ENCODE results near the gene TRPC4AP. TPM values are rescaled to one million over a fixed set of nuclear protein-coding genes. Genes with fewer than 3 reads are reported as not detected.

Gene TRPC4AP
- total RNA-seq, 2 experiments from 2014 or later, result 31.9 to 38.8 TPM

DNA sequence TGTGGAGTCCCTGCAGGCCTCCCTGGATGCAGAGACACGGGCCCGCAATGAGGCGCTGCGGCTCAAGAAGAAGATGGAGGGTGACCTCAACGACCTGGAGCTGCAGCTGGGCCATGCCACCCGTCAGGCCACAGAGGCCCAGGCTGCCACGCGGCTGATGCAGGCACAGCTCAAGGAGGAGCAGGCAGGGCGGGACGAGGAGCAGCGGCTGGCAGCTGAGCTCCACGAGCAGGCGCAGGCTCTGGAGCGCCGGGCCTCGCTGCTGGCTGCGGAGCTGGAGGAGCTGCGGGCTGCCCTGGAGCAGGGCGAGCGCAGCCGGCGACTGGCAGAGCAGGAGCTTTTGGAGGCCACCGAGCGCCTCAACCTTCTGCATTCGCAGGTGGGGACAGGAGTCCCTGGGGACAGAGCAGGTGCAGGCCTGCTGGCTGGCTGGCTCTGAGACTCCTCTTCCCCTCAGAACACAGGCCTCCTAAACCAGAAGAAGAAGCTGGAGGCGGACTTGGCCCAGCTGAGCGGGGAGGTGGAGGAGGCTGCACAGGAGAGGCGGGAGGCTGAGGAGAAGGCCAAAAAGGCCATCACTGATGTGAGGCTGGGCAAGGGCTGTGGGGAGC, 92.2 kb downstream of the TRPC4AP start:
- Histone ChIP-seq H3K4me1 (ENCODE audit: insufficient read depth, low read length, poor library complexity, severe bottlenecking) (peaks cover 13% of the 10 kb centered on the region), H4K20me1 (ENCODE audit: insufficient read depth, low read length) (no peaks in the 10 kb centered on the region), H3K9me3 (ENCODE audit: low read length) (no peaks in the 10 kb centered on the region), H3K9me2 (ENCODE audit: insufficient read depth, low read length) (no peaks in the 10 kb centered on the region), H3K4me3 (ENCODE audit: low read depth, low read length, poor library complexity, severe bottlenecking) (no peak overlapping the region), H3K27ac (ENCODE audit: low read depth, low read length, poor library complexity, severe bottlenecking) (no peak overlapping the region), H3K79me2 (ENCODE audit: insufficient read depth, low read depth, low read length) (no peaks in the 10 kb centered on the region), H3K4me2 (ENCODE audit: low read length) (no peak overlapping the region), H3K36me3 (ENCODE audit: insufficient read depth, low read length) (peaks cover 44% of the 10 kb centered on the region), H2AFZ (ENCODE audit: low read length) (no peak overlapping the region)
- no TSS peak for BruUV-seq (replicated peaks)
- intact Hi-C loops (cut with micrococcal nuclease; ENCODE audit: unreplicated experiment), result no loop called here
- POLR2A ChIA-PET, result no interaction called here
- TF ChIP-seq EZH2phosphoT487 (IDR thresholded peaks at IDR 0.05; ENCODE audit: borderline replicate concordance, low read depth, low read length) (no peak), CTCF (conservative IDR thresholded peaks at IDR 0.05; ENCODE audit: low read length) (no peak)
- CTCF ChIA-PET (ENCODE audit: unreplicated experiment), result no interaction called here
- DNase-seq (ENCODE audit: low spot score), result peak; percentile 82

GRCh38 chr20:34999782-35000181, 92.8 kb downstream of the TRPC4AP start:
- Histone ChIP-seq H4K20me1 (ENCODE audit: insufficient read depth, low read length) (no peaks in the 10 kb centered on the region), H3K79me2 (ENCODE audit: insufficient read depth, low read depth, low read length) (no peaks in the 10 kb centered on the region), H3K9me3 (ENCODE audit: low read length) (no peaks in the 10 kb centered on the region), H3K9me2 (ENCODE audit: insufficient read depth, low read length) (no peaks in the 10 kb centered on the region), H3K4me1 (ENCODE audit: insufficient read depth, low read length, poor library complexity, severe bottlenecking) (peaks cover 13% of the 10 kb centered on the region), H3K4me2 (ENCODE audit: low read length) (no peak overlapping the region), H3K36me3 (ENCODE audit: insufficient read depth, low read length) (peaks cover 38% of the 10 kb centered on the region), H2AFZ (ENCODE audit: low read length) (no peak overlapping the region), H3K27ac (ENCODE audit: low read depth, low read length, poor library complexity, severe bottlenecking) (no peak overlapping the region), H3K4me3 (ENCODE audit: low read depth, low read length, poor library complexity, severe bottlenecking) (no peak overlapping the region)
- TF ChIP-seq CTCF (conservative IDR thresholded peaks at IDR 0.05; ENCODE audit: low read length), result no peak
- TF ChIP-seq EZH2phosphoT487 (IDR thresholded peaks at IDR 0.05; ENCODE audit: borderline replicate concordance, low read depth, low read length), result no peak
- ChIA-PET CTCF (ENCODE audit: unreplicated experiment) (no interaction called here), POLR2A (no interaction called here)
- intact Hi-C loops (cut with micrococcal nuclease; ENCODE audit: unreplicated experiment), result no loop called here
- BruUV-seq (replicated peaks), result no TSS peak
- DNase-seq (ENCODE audit: low spot score), result no peak

- BruUV-seq (replicated peaks), result no TSS peak
- ChIA-PET POLR2A (no interaction called here), CTCF (ENCODE audit: unreplicated experiment) (interaction anchor here (0.5 kb wide), 1 partner anchor 305 kb away, joined by 5 read pairs; no protein-coding TSS in a partner anchor)
- H3K4me1 ChIP-seq (ENCODE audit: insufficient read depth, low read length, poor library complexity, severe bottlenecking), result peaks cover 13% of the 10 kb centered on the region
- H4K20me1 ChIP-seq (ENCODE audit: insufficient read depth, low read length), result no peaks in the 10 kb centered on the region
- TF ChIP-seq EZH2phosphoT487 (IDR thresholded peaks at IDR 0.05; ENCODE audit: borderline replicate concordance, low read depth, low read length), result no peak
- no peak for TF ChIP-seq CTCF (conservative IDR thresholded peaks at IDR 0.05; ENCODE audit: low read length)
- H3K4me3 ChIP-seq (ENCODE audit: low read depth, low read length, poor library complexity, severe bottlenecking), result no peak overlapping the region
- H3K36me3 ChIP-seq (ENCODE audit: insufficient read depth, low read length), result peaks cover 30% of the 10 kb centered on the region
- H3K4me2 ChIP-seq (ENCODE audit: low read length), result no peak overlapping the region
- H3K9me2 ChIP-seq (ENCODE audit: insufficient read depth, low read length), result no peaks in the 10 kb centered on the region
- H3K9me3 ChIP-seq (ENCODE audit: low read length), result no peaks in the 10 kb centered on the region
- H2AFZ ChIP-seq (ENCODE audit: low read length), result no peak overlapping the region
- H3K27ac ChIP-seq (ENCODE audit: low read depth, low read length, poor library complexity, severe bottlenecking), result no peak overlapping the region
- DNase-seq (ENCODE audit: low spot score), result no peak
- no peaks in the 10 kb centered on the region for H3K79me2 ChIP-seq (ENCODE audit: insufficient read depth, low read depth, low read length)
- intact Hi-C loops (cut with micrococcal nuclease; ENCODE audit: unreplicated experiment), result no loop called here
These were observed 93.6 kb downstream of the TRPC4AP start for GRCh38 chr20:34999021-34999451.

Measured in OCI-LY7 (cell line).